HL-60 (cell line): ENCODE measurements around the gene CCDC183.

Experiments
- CTCF ChIP-seq: IDR thresholded peaks from one replicate; pipeline ENCODE4 v1.5.1; 2011; ENCODE audit warnings: low read length, control low read depth, inconsistent platforms; ENCODE audit not compliant: insufficient read depth
- GABPA ChIP-seq: IDR thresholded peaks from 2 replicates; pipeline ENCODE4 v1.6.1; 2012; ENCODE audit warnings: low read depth
- POLR2AphosphoS5 ChIP-seq: IDR thresholded peaks from 2 replicates; pipeline ENCODE4 v1.6.1; 2012; ENCODE audit warnings: low read depth
- SPI1 ChIP-seq: IDR thresholded peaks from 2 replicates; pipeline ENCODE4 v1.6.1; 2012; ENCODE audit warnings: low read depth, mild to moderate bottlenecking, borderline replicate concordance
- TF ChIP-seq, protein P1 (sequence below): IDR thresholded peaks from 2 replicates; pipeline ENCODE4 v1.6.1; 2012; ENCODE audit warnings: low read depth; ENCODE audit not compliant: insufficient replicate concordance

DNA sequence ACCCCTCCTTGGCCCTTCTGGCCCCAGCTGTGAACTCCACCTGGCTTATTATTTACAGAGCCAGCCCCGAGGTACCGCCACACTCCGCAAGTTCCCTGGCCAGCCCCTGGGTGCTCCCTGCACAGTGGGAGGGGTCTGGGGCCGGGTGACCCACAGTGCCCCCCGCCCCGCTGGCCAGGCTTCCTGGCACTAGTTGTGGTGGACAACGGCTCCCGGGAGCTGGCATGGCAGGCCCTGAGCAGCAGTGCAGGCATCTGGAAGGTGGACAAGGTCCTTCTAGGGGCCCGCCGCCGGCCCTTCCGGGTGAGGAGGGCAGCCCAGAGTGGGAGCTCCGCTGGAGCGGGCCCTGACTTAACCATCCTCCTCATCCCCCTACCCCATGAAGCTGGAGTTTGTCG is 59.9 kb downstream of the CCDC183 start:
- no peak for TF ChIP-seq CTCF
- no peak for TF ChIP-seq POLR2AphosphoS5
- no peak for TF ChIP-seq GABPA
- no peak for TF ChIP-seq SPI1
- TF ChIP-seq, protein P1, sequence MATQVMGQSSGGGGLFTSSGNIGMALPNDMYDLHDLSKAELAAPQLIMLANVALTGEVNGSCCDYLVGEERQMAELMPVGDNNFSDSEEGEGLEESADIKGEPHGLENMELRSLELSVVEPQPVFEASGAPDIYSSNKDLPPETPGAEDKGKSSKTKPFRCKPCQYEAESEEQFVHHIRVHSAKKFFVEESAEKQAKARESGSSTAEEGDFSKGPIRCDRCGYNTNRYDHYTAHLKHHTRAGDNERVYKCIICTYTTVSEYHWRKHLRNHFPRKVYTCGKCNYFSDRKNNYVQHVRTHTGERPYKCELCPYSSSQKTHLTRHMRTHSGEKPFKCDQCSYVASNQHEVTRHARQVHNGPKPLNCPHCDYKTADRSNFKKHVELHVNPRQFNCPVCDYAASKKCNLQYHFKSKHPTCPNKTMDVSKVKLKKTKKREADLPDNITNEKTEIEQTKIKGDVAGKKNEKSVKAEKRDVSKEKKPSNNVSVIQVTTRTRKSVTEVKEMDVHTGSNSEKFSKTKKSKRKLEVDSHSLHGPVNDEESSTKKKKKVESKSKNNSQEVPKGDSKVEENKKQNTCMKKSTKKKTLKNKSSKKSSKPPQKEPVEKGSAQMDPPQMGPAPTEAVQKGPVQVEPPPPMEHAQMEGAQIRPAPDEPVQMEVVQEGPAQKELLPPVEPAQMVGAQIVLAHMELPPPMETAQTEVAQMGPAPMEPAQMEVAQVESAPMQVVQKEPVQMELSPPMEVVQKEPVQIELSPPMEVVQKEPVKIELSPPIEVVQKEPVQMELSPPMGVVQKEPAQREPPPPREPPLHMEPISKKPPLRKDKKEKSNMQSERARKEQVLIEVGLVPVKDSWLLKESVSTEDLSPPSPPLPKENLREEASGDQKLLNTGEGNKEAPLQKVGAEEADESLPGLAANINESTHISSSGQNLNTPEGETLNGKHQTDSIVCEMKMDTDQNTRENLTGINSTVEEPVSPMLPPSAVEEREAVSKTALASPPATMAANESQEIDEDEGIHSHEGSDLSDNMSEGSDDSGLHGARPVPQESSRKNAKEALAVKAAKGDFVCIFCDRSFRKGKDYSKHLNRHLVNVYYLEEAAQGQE = no peak
